Measurements from ENCODE around the gene RANBP10. TPM values are rescaled to one million over a fixed set of nuclear protein-coding genes. Genes with fewer than 3 reads are reported as not detected.

The RANBP10 gene
- total and polyA plus RNA-seq, 2 of the 13 experiments (the other 11 are each of a cell fraction or from before 2014, with no cell fraction given): 9.2 to 22.7 TPM

GRCh38 chr16:67719778-67720144 is 86.6 kb downstream of the RANBP10 start (continued):
- no peak for TF ChIP-seq POLR2A (IDR thresholded peaks at IDR 0.05; ENCODE audit: insufficient read depth in 1 of 2, low read depth in 2 of 2, low read length in 2 of 2)
- no peak for TF ChIP-seq MTA3 (CRISPR knock-in tag; IDR thresholded peaks at IDR 0.05)
- no peak for TF ChIP-seq FOXA3 (CRISPR knock-in tag; IDR thresholded peaks at IDR 0.05)
- no peak for TF ChIP-seq TFE3 (CRISPR knock-in tag; IDR thresholded peaks at IDR 0.05)
- TF ChIP-seq ZNF263 (CRISPR knock-in tag; IDR thresholded peaks at IDR 0.05): no peak
- no peak for TF ChIP-seq TAF1 (CRISPR knock-in tag; IDR thresholded peaks at IDR 0.05)
- TF ChIP-seq ZNF335 (CRISPR knock-in tag; IDR thresholded peaks at IDR 0.05): no peak
- no peak for TF ChIP-seq SP140L (CRISPR knock-in tag; IDR thresholded peaks at IDR 0.05; ENCODE audit: borderline replicate concordance)
- peak; percentile 15; the same call in 1 of the 2 replicates for TF ChIP-seq AKAP8 (CRISPR knock-in tag; IDR thresholded peaks at IDR 0.05)
- TF ChIP-seq ZBTB21 (CRISPR knock-in tag; IDR thresholded peaks at IDR 0.05): no peak
- TF ChIP-seq MXI1 (IDR thresholded peaks at IDR 0.05; ENCODE audit: borderline replicate concordance, low read depth, low read length): no peak
- no peak for TF ChIP-seq ZNF264 (CRISPR knock-in tag; IDR thresholded peaks at IDR 0.05)
- TF ChIP-seq GTF2F1 (IDR thresholded peaks at IDR 0.05; ENCODE audit: low read length): no peak
- TF ChIP-seq ZNF280D (CRISPR knock-in tag; IDR thresholded peaks at IDR 0.05): no peak
- no peak for TF ChIP-seq ZNF225 (CRISPR knock-in tag; IDR thresholded peaks at IDR 0.05)
- TF ChIP-seq HBP1 (CRISPR knock-in tag; IDR thresholded peaks at IDR 0.05; ENCODE audit: low read depth): no peak
- peak; percentile 74 for TF ChIP-seq ZNF224 (CRISPR knock-in tag; IDR thresholded peaks at IDR 0.05)
- TF ChIP-seq ELF4 (CRISPR knock-in tag; IDR thresholded peaks at IDR 0.05; ENCODE audit: borderline replicate concordance): no peak
- TF ChIP-seq ZNF354B (CRISPR knock-in tag; IDR thresholded peaks at IDR 0.05): 0 out of 2 replicates have a peak, but pooled peaks have one; percentile 34
- no peak for TF ChIP-seq ATF5 (CRISPR knock-in tag; IDR thresholded peaks at IDR 0.05; ENCODE audit: low read depth)
- no peak for TF ChIP-seq ZNF629 (CRISPR knock-in tag; conservative IDR thresholded peaks at IDR 0.05)
- no peak; the same call in 1 of the 2 replicates for TF ChIP-seq CSRNP1 (CRISPR knock-in tag; IDR thresholded peaks at IDR 0.05)
- no peak for TF ChIP-seq ZNF234 (CRISPR knock-in tag; conservative IDR thresholded peaks at IDR 0.05)

Measured in HepG2 (cell line).